Smooth muscle cell (in vitro differentiated cells): Measurements from ENCODE around the gene CDHR5. TPM values are rescaled to one million over a fixed set of nuclear protein-coding genes. Genes with fewer than 3 reads are reported as not detected.
A peak's percentile ranks its signal among the peaks of the same experiment; 100 is the strongest.

Source experiments
- DNase-seq: peaks from one replicate; lab custom pipeline; 2025; ENCODE audit not compliant: unreplicated experiment; lab: John Stamatoyannopoulos, UW
- H2AFZ ChIP-seq: fragments of 200-600 bp; sonication (generic); 2 replicates; pipeline ENCODE4 v1.6.0; 2016; ENCODE audit warnings: antibody characterized with exemption, low read depth, mild to moderate bottlenecking
- H3F3A ChIP-seq: fragments of 200-600 bp; sonication (generic); 2 replicates; pipeline ENCODE4 v1.6.0; 2017; ENCODE audit warnings: antibody characterized with exemption, low read depth
- H3K27ac ChIP-seq: fragments of 200-600 bp; sonication (generic); 2 replicates; pipeline ENCODE4 v1.5.1; 2016; ENCODE audit warnings: low read depth, mild to moderate bottlenecking
- H3K27me3 ChIP-seq: fragments of 200-600 bp; sonication (generic); 2 replicates; pipeline ENCODE4 v1.6.1; 2016; ENCODE audit warnings: low read depth, mild to moderate bottlenecking
- H3K36me3 ChIP-seq: fragments of 200-600 bp; sonication (generic); 2 replicates; pipeline ENCODE4 v1.5.1; 2016; ENCODE audit warnings: low read depth
- H3K4me1 ChIP-seq: fragments of 200-600 bp; sonication (generic); 2 replicates; pipeline ENCODE4 v1.5.1; 2016; ENCODE audit warnings: low read depth
- H3K4me2 ChIP-seq: fragments of 200-600 bp; sonication (generic); 2 replicates; pipeline ENCODE4 v1.6.0; 2016; ENCODE audit warnings: mild to moderate bottlenecking
- H3K4me3 ChIP-seq: fragments of 200-600 bp; sonication (generic); 2 replicates; pipeline ENCODE4 v1.5.1; 2016; ENCODE audit warnings: mild to moderate bottlenecking
- H3K79me2 ChIP-seq: fragments of 200-600 bp; sonication (generic); 2 replicates; pipeline ENCODE4 v1.6.0; 2016; ENCODE audit warnings: low read depth, mild to moderate bottlenecking
- H3K9ac ChIP-seq: fragments of 200-600 bp; sonication (generic); 2 replicates; pipeline ENCODE4 v1.6.0; 2016; ENCODE audit warnings: low read depth
- H3K9me3 ChIP-seq: fragments of 200-600 bp; sonication (generic); replicated peaks from 2 replicates; pipeline ENCODE4 v1.5.1; 2016; ENCODE audit warnings: low read depth
- H4K20me1 ChIP-seq: fragments of 200-600 bp; sonication (generic); 2 replicates; pipeline ENCODE4 v1.6.0; 2016; ENCODE audit warnings: low read depth
- WGBS: methylation state at CpG from one replicate; pipeline ENCODE4 v1.1.7; 2016; ENCODE audit warnings: low lambda C conversion rate; 5-methylcytosine and 5-hydroxymethylcytosine counted together
- polyA plus RNA-seq: library from polyadenylated mRNA; unstranded; fragments of >200 nt; fragmentation: Nextera tagmentation; extraction: Ambion mirVana; gene quantifications from 2 replicates; pipeline ENCODE4 v1.2.1, GENCODE V29; 2016
- total RNA-seq: library from RNA; depleted of rRNA; stranded (reverse); fragments of >200 nt; gene quantifications from 2 replicates; pipeline ENCODE4 v1.2.3, GENCODE V29; 2014
- TF ChIP-seq, protein P1 (sequence below): fragments of 200-600 bp; sonication (generic); IDR thresholded peaks from 2 replicates; pipeline ENCODE4 v1.5.1; 2017; ENCODE audit warnings: borderline replicate concordance, mild to moderate bottlenecking, antibody characterized with exemption; ENCODE audit not compliant: insufficient read depth, poor library complexity, severe bottlenecking

The CDHR5 gene
- total and polyA plus RNA-seq, 2 experiments from 2014 or later, result not detected

DNA sequence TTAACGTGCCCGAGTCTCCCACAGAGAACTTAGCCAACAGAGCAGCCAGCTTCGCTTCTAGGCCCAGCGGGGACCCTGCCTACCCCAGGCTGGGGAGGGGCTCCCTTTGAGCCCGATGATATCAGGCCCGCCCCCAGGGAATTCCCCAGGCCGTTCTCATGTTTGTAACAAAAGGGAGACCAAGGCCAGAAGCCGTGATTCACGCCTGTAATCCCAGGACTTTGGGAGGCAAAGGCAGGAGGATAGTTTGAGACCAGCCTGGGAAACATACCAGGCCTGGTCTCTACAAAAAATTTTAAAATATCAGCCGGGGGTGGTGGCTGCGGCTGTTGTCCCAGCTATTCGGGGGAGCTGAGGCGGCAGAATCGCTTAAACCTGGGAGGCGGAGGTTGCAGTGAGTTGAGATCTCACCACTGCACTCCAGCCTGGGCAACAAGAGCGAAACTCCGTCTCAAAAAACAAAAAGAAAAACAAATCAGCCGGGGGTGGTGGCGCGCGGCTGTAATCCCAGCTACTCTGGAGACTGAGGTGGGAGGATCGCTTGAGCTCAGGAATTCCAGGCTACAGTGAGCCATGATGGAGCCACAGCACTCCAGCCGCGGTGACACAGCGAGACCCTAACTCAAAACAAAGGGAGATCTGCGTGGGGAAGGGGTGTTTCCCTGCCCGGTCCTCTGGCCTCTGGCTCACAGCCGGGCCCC is 14.0 kb upstream of the CDHR5 start:
- WGBS, result 7% methylated on average over 28 of the region's 28 CpGs
- peak overlapping the region; percentile 53 for H3K9ac ChIP-seq
- DNase-seq, result no peak
- no peaks in the 10 kb centered on the region for H3K9me3 ChIP-seq
- H3K4me3 ChIP-seq, result peak overlapping the region; percentile 9
- H3K27me3 ChIP-seq, result peaks cover 21% of the 10 kb centered on the region
- peaks cover 81% of the 10 kb centered on the region for H4K20me1 ChIP-seq
- no peaks in the 10 kb centered on the region for H3K79me2 ChIP-seq
- peaks cover 23% of the 10 kb centered on the region for H3K4me1 ChIP-seq
- H3K36me3 ChIP-seq, result no peaks in the 10 kb centered on the region
- TF ChIP-seq, protein P1, sequence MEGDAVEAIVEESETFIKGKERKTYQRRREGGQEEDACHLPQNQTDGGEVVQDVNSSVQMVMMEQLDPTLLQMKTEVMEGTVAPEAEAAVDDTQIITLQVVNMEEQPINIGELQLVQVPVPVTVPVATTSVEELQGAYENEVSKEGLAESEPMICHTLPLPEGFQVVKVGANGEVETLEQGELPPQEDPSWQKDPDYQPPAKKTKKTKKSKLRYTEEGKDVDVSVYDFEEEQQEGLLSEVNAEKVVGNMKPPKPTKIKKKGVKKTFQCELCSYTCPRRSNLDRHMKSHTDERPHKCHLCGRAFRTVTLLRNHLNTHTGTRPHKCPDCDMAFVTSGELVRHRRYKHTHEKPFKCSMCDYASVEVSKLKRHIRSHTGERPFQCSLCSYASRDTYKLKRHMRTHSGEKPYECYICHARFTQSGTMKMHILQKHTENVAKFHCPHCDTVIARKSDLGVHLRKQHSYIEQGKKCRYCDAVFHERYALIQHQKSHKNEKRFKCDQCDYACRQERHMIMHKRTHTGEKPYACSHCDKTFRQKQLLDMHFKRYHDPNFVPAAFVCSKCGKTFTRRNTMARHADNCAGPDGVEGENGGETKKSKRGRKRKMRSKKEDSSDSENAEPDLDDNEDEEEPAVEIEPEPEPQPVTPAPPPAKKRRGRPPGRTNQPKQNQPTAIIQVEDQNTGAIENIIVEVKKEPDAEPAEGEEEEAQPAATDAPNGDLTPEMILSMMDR, result no peak
- H3K27ac ChIP-seq, result peak overlapping the region; percentile 85
- H3K4me2 ChIP-seq, result peak overlapping the region; percentile 77
- H2AFZ ChIP-seq, result no peak overlapping the region
- no peaks in the 10 kb centered on the region for H3F3A ChIP-seq

DNA sequence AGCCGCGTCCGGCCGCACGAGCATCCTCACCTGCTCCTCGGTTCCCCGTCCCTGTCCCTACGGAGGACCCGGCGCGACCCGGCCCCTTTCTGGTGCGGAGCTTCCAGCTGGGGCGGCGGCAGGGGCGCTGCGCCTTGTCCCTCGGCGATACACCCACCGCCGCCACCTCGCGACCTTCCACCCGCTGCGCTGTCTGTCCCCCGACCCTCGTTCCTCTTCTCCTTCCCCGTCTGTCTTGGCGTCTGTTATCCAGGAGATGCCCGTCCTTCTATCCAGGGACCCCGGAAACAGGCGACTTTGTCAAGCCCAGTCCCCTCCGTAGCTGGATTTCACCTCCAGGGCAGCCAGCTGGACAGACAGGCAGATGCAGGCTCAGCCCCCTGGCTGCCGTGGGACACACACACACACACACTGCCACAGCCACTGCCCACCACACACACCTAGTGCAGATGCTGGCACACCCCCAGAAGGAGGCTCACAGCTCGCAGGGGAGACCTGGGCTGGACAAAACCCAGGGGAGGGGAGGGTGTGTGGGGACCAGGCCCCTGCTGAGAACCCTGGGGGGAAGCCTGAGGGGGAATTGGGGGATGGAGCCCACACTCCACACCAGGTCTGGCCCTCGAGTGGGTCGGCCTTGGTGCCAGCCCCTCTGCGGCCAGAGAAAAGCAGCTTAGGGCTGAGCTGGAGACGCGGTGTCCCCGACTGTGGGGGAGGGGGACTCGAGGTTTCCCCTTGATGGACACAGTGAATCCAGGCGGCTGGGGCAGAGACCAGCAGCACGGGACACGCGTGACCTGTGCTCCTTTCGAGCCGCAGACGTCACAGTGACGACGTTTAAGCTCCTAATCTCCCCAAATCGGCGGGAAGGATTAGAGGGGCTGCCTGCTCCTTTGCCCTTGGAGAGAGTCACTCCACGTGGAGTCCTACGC is 13.1 kb upstream of the CDHR5 start:
- no peaks in the 10 kb centered on the region for H3K9me3 ChIP-seq
- H3K27me3 ChIP-seq, result peaks cover 21% of the 10 kb centered on the region
- peak overlapping the region; percentile 85 for H3K27ac ChIP-seq
- peaks cover 7% of the 10 kb centered on the region for H3F3A ChIP-seq
- H3K4me3 ChIP-seq, result peak overlapping the region; percentile 19
- no peaks in the 10 kb centered on the region for H3K36me3 ChIP-seq
- H3K4me2 ChIP-seq, result peak overlapping the region; percentile 77
- H4K20me1 ChIP-seq, result peaks cover 90% of the 10 kb centered on the region
- no peak overlapping the region for H2AFZ ChIP-seq
- no peaks in the 10 kb centered on the region for H3K79me2 ChIP-seq
- H3K9ac ChIP-seq, result peak overlapping the region; percentile 53
- peaks cover 23% of the 10 kb centered on the region for H3K4me1 ChIP-seq
- TF ChIP-seq, protein P1, result no peak
- no peak for DNase-seq
- 15% methylated on average over 54 of the region's 55 CpGs for WGBS

DNA sequence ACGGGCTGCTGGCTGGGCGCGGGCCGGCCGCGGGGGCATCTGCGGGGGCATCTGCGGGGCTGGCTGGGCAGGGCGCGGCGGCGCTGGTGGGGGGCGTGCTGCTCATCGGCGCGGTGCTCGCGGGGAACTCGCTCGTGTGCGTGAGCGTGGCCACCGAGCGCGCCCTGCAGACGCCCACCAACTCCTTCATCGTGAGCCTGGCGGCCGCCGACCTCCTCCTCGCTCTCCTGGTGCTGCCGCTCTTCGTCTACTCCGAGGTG is 12.5 kb upstream of the CDHR5 start:
- DNase-seq, result no peak
- H3K4me2 ChIP-seq, result peak overlapping the region; percentile 77
- peaks cover 12% of the 10 kb centered on the region for H3F3A ChIP-seq
- TF ChIP-seq, protein P1, result no peak
- 3% methylated on average over 10 of the region's 34 CpGs for WGBS
- no peaks in the 10 kb centered on the region for H3K36me3 ChIP-seq
- peaks cover 21% of the 10 kb centered on the region for H3K27me3 ChIP-seq
- peak overlapping the region; percentile 19 for H3K4me3 ChIP-seq
- H3K27ac ChIP-seq, result no peak overlapping the region
- H3K9me3 ChIP-seq, result no peaks in the 10 kb centered on the region
- H4K20me1 ChIP-seq, result peaks cover 93% of the 10 kb centered on the region
- no peak overlapping the region for H2AFZ ChIP-seq
- H3K4me1 ChIP-seq, result peaks cover 23% of the 10 kb centered on the region
- no peaks in the 10 kb centered on the region for H3K79me2 ChIP-seq
- no peak overlapping the region for H3K9ac ChIP-seq
